ENCODE measurements around the gene KRT4. TPM values are rescaled to one million over a fixed set of nuclear protein-coding genes. Genes with fewer than 3 reads are reported as not detected.

The KRT4 gene
- total RNA-seq, 1 experiment from 2014 or later, result not detected

- no peaks in the 10 kb centered on the region for H4K20me1 ChIP-seq (ENCODE audit: control insufficient read depth, insufficient read depth, insufficient read length)
- no peaks in the 10 kb centered on the region for H3K27me3 ChIP-seq (ENCODE audit: insufficient read depth, low read length)
- no peak overlapping the region for H2AK5ac ChIP-seq (ENCODE audit: insufficient read length, low read length)
- no peaks in the 10 kb centered on the region for H3K36me3 Mint-ChIP-seq (ENCODE audit: insufficient read depth in 1 of 3, low read depth in 3 of 3)
- no peaks in the 10 kb centered on the region for H3K4me1 ChIP-seq (ENCODE audit: insufficient read depth, low read length)
- H4K91ac ChIP-seq (ENCODE audit: insufficient read length, low read depth, low read length), result no peak overlapping the region
- no peaks in the 10 kb centered on the region for H3K9me3 Mint-ChIP-seq
- H4K5ac ChIP-seq (ENCODE audit: insufficient read length, low read depth, low read length), result no peak overlapping the region
- H3K4me2 ChIP-seq (ENCODE audit: insufficient read depth, insufficient read length, low read length), result no peak overlapping the region
- no peak overlapping the region for H2BK12ac ChIP-seq (ENCODE audit: insufficient read length, low read depth, low read length)
- no peak overlapping the region for H3K23ac ChIP-seq (ENCODE audit: insufficient read length, low read depth, low read length)
- H3K4me3 Mint-ChIP-seq, result no peak overlapping the region
- no peaks in the 10 kb centered on the region for H3K9me3 ChIP-seq (ENCODE audit: control insufficient read depth, low read depth, low read length)
- no peak overlapping the region for H3K4ac ChIP-seq (ENCODE audit: low read depth, low read length)
- no peak overlapping the region for H3K14ac ChIP-seq (ENCODE audit: insufficient read depth, low read length)
- no peaks in the 10 kb centered on the region for H3K4me1 Mint-ChIP-seq
- H3K23me2 ChIP-seq (ENCODE audit: insufficient read length, low read depth, low read length, poor library complexity, severe bottlenecking), result no peaks in the 10 kb centered on the region
- no peak overlapping the region for H4K8ac ChIP-seq (replicated peaks; ENCODE audit: insufficient read length, low read depth, low read length)
- no peak overlapping the region for H2AFZ ChIP-seq (ENCODE audit: low read length)
- H3K18ac ChIP-seq (ENCODE audit: insufficient read length, low read depth, low read length), result no peak overlapping the region
- H2BK5ac ChIP-seq (ENCODE audit: insufficient read length, low read length), result no peak overlapping the region
- H3K79me1 ChIP-seq (ENCODE audit: insufficient read depth, low read depth, low read length, poor library complexity, severe bottlenecking), result no peaks in the 10 kb centered on the region
- no peaks in the 10 kb centered on the region for H3K79me2 ChIP-seq (ENCODE audit: insufficient read depth, low read length)
- H2BK120ac ChIP-seq (ENCODE audit: low read depth, low read length, poor library complexity, severe bottlenecking), result no peak overlapping the region
- H2BK15ac ChIP-seq (ENCODE audit: low read depth, low read length), result no peak overlapping the region
- no peak overlapping the region for H3K9ac ChIP-seq (ENCODE audit: extremely low read depth, insufficient read length, low read length)
- H3K27ac ChIP-seq (ENCODE audit: insufficient read length, low read depth, low read length), result no peak overlapping the region
- no peak for DNase-seq
- no peak overlapping the region for H3K56ac ChIP-seq (ENCODE audit: insufficient read length, low read depth, low read length)
- H2BK20ac ChIP-seq (ENCODE audit: low read depth, low read length, poor library complexity, severe bottlenecking), result no peak overlapping the region
- no peak overlapping the region for H3T11ph ChIP-seq (ENCODE audit: low read length)
- TF ChIP-seq CTCF (conservative IDR thresholded peaks at IDR 0.05), result no peak
- no CpG with 5 or more reads among the region's 3 CpGs for WGBS (ENCODE audit: extremely low coverage, insufficient read length, low lambda C conversion rate)
- peaks cover 10% of the 10 kb centered on the region for H3K27me3 Mint-ChIP-seq (ENCODE audit: low read depth)
- H3K27ac Mint-ChIP-seq, result no peak overlapping the region
Measured at GRCh38 chr12:52812749-52813148, 1.2 kb downstream of the KRT4 start.

Measured in H9 (cell line).